Fibroblast of lung (primary cell): ENCODE data around the gene MAL. TPM values are rescaled to one million over a fixed set of nuclear protein-coding genes. Genes with fewer than 3 reads are reported as not detected.

Experiments used
- DNase-seq, 2 donors: peaks; one replicate each; pipeline versions ENCODE4 v3.0.0 to v3.0.0-alpha.2; 2010; ENCODE audit warnings: low read depth in 2 of 2
- H2AFZ ChIP-seq: 2 replicates; pipeline ENCODE4 v1.5.1; 2012; ENCODE audit warnings: low read length, control low read depth, inconsistent platforms
- H3K27ac ChIP-seq: 2 replicates; pipeline ENCODE4 v1.5.1; 2011; ENCODE audit warnings: low read length, control low read depth; ENCODE audit not compliant: insufficient read depth
- H3K27me3 ChIP-seq: 2 replicates; pipeline ENCODE4 v1.5.1; 2011; ENCODE audit warnings: mild to moderate bottlenecking, low read length; ENCODE audit not compliant: control insufficient read depth, insufficient read depth
- H3K36me3 ChIP-seq: 2 replicates; pipeline ENCODE4 v1.5.1; 2011; ENCODE audit warnings: low read length; ENCODE audit not compliant: control insufficient read depth, insufficient read depth
- H3K4me1 ChIP-seq: 2 replicates; pipeline ENCODE4 v1.5.1; 2011; ENCODE audit warnings: low read length; ENCODE audit not compliant: control insufficient read depth, insufficient read depth; ENCODE audit errors: extremely low read depth
- H3K4me2 ChIP-seq: 2 replicates; pipeline ENCODE4 v1.5.1; 2011; ENCODE audit warnings: low read length, control low read depth; ENCODE audit not compliant: insufficient read depth; ENCODE audit errors: extremely low read depth
- H3K4me3 ChIP-seq, 4 experiments: fragments of 200-600 bp in 1 of 4; sonication (generic) in 1 of 4; replicated peaks in 1 of 4; 2 replicates each; pipeline ENCODE4 v1.5.1; 2011 to 2016; ENCODE audit warnings: low read length in 4 of 4, low read depth in 3 of 4, mild to moderate bottlenecking in 3 of 4, control low read depth in 2 of 4, inconsistent platforms in 1 of 4, mixed read lengths in 1 of 4; ENCODE audit not compliant: insufficient read depth in 1 of 4; ENCODE audit errors: control extremely low read depth in 1 of 4
- H3K79me2 ChIP-seq: 2 replicates; pipeline ENCODE4 v1.5.1; 2012; ENCODE audit warnings: mild to moderate bottlenecking, low read length, inconsistent platforms; ENCODE audit not compliant: control insufficient read depth, insufficient read depth
- H3K9ac ChIP-seq: 2 replicates; pipeline ENCODE4 v1.5.1; 2011; ENCODE audit warnings: mild to moderate bottlenecking, low read length, control low read depth; ENCODE audit not compliant: insufficient read depth
- H3K9me3 ChIP-seq: 2 replicates; pipeline ENCODE4 v1.5.1; 2012; ENCODE audit warnings: low read depth, low read length; ENCODE audit not compliant: control insufficient read depth, insufficient read depth
- H4K20me1 ChIP-seq: 2 replicates; pipeline ENCODE4 v1.5.1; 2011; ENCODE audit warnings: low read length; ENCODE audit not compliant: control insufficient read depth, insufficient read depth; ENCODE audit errors: extremely low read depth
- CTCF ChIP-seq, 2 donors: IDR thresholded peaks in 1 of 2; conservative IDR thresholded peaks in 1 of 2; 1 replicate in 1 of 2; 2 replicates in 1 of 2; pipeline ENCODE4 v1.5.1; 2011 to 2012; ENCODE audit warnings: low read length in 2 of 2, control low read depth in 1 of 2, inconsistent platforms in 1 of 2, low read depth in 1 of 2, mild to moderate bottlenecking in 1 of 2
- EZH2 ChIP-seq: IDR thresholded peaks from 2 replicates; pipeline ENCODE4 v1.5.1; 2012; ENCODE audit warnings: low read length, control low read depth, mild to moderate bottlenecking; ENCODE audit errors: missing control alignments
- polyA plus RNA-seq, 2 donors: library from polyadenylated mRNA; depleted of rRNA in 1 of 2; stranded (reverse) in 1 of 2; unstranded in 1 of 2; fragments of >200 nt; gene quantifications; 2 replicates each; pipeline ENCODE4 v1.2.1, GENCODE V29; 2011 to 2012; ENCODE audit warnings: missing spikeins in 1 of 2
- total RNA-seq: library from RNA; depleted of rRNA; stranded (reverse); fragments of >200 nt; gene quantifications from 2 replicates; pipeline ENCODE4 v1.2.1, GENCODE V29; 2014

MAL gene
- total and polyA plus RNA-seq, 2 donors (not counting 1 experiment from before 2014, with no cell fraction given) = not detected

GRCh38 chr2:95018861-95019550 lies 6.5 kb upstream of the MAL start:
- H3K79me2 ChIP-seq = no peaks in the 10 kb centered on the region
- TF ChIP-seq EZH2 (no peak), CTCF (conservative IDR thresholded peaks at IDR 0.05 in 1 of 2, IDR thresholded peaks at IDR 0.05 in 1 of 2; ENCODE audit: low read depth in 1 of 2, low read length in 2 of 2) (no peak)
- no peak overlapping the region for H3K9ac ChIP-seq
- no peak overlapping the region for H3K4me3 ChIP-seq
- H4K20me1 ChIP-seq = no peaks in the 10 kb centered on the region
- H3K27ac ChIP-seq = no peak overlapping the region
- no peak overlapping the region for H3K4me2 ChIP-seq
- H3K4me1 ChIP-seq = no peaks in the 10 kb centered on the region
- no peak for DNase-seq
- H3K9me3 ChIP-seq = no peaks in the 10 kb centered on the region
- H3K36me3 ChIP-seq = no peaks in the 10 kb centered on the region
- peaks cover 15% of the 10 kb centered on the region for H3K27me3 ChIP-seq
- H2AFZ ChIP-seq = no peak overlapping the region

GRCh38 chr2:95019572-95019971 lies 5.9 kb upstream of the MAL start:
- Histone ChIP-seq H3K9ac (no peak overlapping the region), H3K79me2 (no peaks in the 10 kb centered on the region), H3K27me3 (peaks cover 21% of the 10 kb centered on the region), H3K4me2 (no peak overlapping the region), H4K20me1 (no peaks in the 10 kb centered on the region), H3K9me3 (no peaks in the 10 kb centered on the region), H3K4me1 (no peaks in the 10 kb centered on the region), H3K4me3 (no peak overlapping the region), H2AFZ (no peak overlapping the region), H3K27ac (no peak overlapping the region), H3K36me3 (no peaks in the 10 kb centered on the region)
- no peak for DNase-seq
- TF ChIP-seq CTCF (conservative IDR thresholded peaks at IDR 0.05 in 1 of 2, IDR thresholded peaks at IDR 0.05 in 1 of 2; ENCODE audit: low read depth in 1 of 2, low read length in 2 of 2) (no peak), EZH2 (no peak)

- no peaks in the 10 kb centered on the region for H4K20me1 ChIP-seq
- no peaks in the 10 kb centered on the region for H3K79me2 ChIP-seq
- no peak overlapping the region for H2AFZ ChIP-seq
- H3K27me3 ChIP-seq = peaks cover 28% of the 10 kb centered on the region
- no peaks in the 10 kb centered on the region for H3K4me1 ChIP-seq
- no peak for TF ChIP-seq CTCF (conservative IDR thresholded peaks at IDR 0.05 in 1 of 2, IDR thresholded peaks at IDR 0.05 in 1 of 2; ENCODE audit: low read depth in 1 of 2, low read length in 2 of 2)
- TF ChIP-seq EZH2 = no peak
- no peak overlapping the region for H3K4me2 ChIP-seq
- H3K9me3 ChIP-seq = no peaks in the 10 kb centered on the region
- no peak overlapping the region for H3K27ac ChIP-seq
- no peak overlapping the region for H3K4me3 ChIP-seq
- no peaks in the 10 kb centered on the region for H3K36me3 ChIP-seq
- DNase-seq = no peak
- H3K9ac ChIP-seq = no peak overlapping the region
These were observed 5.1 kb upstream of the MAL start for GRCh38 chr2:95020275-95021022.
